Measurements from ENCODE around the gene XPO5.

The XPO5 gene

GRCh38 chr6:43516367-43516696 is 59.5 kb downstream of the XPO5 start:
- no peak overlapping the region for H2AFZ ChIP-seq (ENCODE audit: low read depth, low read length)
- peak overlapping the region; percentile 47 to 91 for H3K4ac ChIP-seq (ENCODE audit: low read depth in 1 of 2, low read length in 2 of 2)
- no peaks in the 10 kb centered on the region for H3K9me3 ChIP-seq (ENCODE audit: control insufficient read depth, low read length)
- H3K9ac ChIP-seq (ENCODE audit: low read length): peak overlapping the region; percentile 100
- H3K4me2 ChIP-seq (ENCODE audit: low read length, poor library complexity, severe bottlenecking): peak overlapping the region; percentile 72
- peak overlapping the region; percentile 69 to 100 for H3K4me3 ChIP-seq (ENCODE audit: insufficient read depth in 1 of 2, low read depth in 1 of 2, low read length in 2 of 2)
- H4K8ac ChIP-seq (ENCODE audit: low read length): no peak overlapping the region
- WGBS: 2% methylated on average over 10 of the region's 10 CpGs
- no peak overlapping the region for H3K23ac ChIP-seq (ENCODE audit: low read length in 2 of 2)
- no peak overlapping the region for H2BK5ac ChIP-seq (ENCODE audit: low read depth, low read length, poor library complexity, severe bottlenecking)
- H2BK12ac ChIP-seq (ENCODE audit: low read length in 2 of 2): no peak overlapping the region
- DNase-seq: no peak
- H3K27me3 ChIP-seq (ENCODE audit: control insufficient read depth in 1 of 2, insufficient read depth in 1 of 2, low read length in 2 of 2): no peaks in the 10 kb centered on the region
- H3K14ac ChIP-seq (ENCODE audit: low read length in 2 of 2): no peak overlapping the region
- H2AK5ac ChIP-seq (ENCODE audit: low read length, severe bottlenecking): peak overlapping the region; percentile 30
- H3K36me3 ChIP-seq (ENCODE audit: control insufficient read depth in 1 of 2, insufficient read depth in 2 of 2, low read depth in 1 of 2, low read length in 2 of 2): peaks cover 52 to 66% of the 10 kb centered on the region in 2 experiments
- H2BK15ac ChIP-seq (ENCODE audit: low read depth, poor library complexity, severe bottlenecking): no peak overlapping the region
- peak overlapping the region; percentile 47 for H4K91ac ChIP-seq (ENCODE audit: low read length)
- H3K79me1 ChIP-seq (replicated peaks; ENCODE audit: low read length, poor library complexity, severe bottlenecking): peaks cover 20% of the 10 kb centered on the region
- H3K27ac ChIP-seq (ENCODE audit: low read length, poor library complexity, severe bottlenecking): peak overlapping the region; percentile 73
- H2BK120ac ChIP-seq (ENCODE audit: low read depth, low read length): peak overlapping the region; percentile 27
- peaks cover 9% of the 10 kb centered on the region for H3K4me1 ChIP-seq (ENCODE audit: control insufficient read depth, insufficient read depth, low read depth, low read length)
- peak overlapping the region; percentile 73 for H3K18ac ChIP-seq (ENCODE audit: low read depth in 1 of 2, low read length in 2 of 2)

DNA sequence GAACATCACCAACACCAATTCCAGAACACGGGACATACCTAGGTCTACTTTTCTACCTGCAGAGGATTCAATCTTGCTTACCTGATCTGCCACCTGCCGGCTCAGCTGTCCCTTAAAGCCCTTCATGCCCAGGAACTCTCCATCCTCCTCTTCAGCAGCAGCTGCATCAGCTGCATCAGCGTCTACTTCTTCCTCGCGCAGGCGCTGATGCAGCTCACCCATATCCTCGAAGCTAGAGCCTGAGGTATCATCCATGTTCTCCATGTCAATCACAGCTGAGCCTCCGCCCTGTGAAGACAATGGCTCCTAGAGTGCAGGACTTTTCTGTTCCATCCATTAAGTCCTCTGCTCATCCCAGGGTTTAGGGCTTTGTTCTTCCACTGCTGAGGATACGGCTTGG is 60.0 kb downstream of the XPO5 start:
- peaks cover 49 to 66% of the 10 kb centered on the region in 2 experiments for H3K36me3 ChIP-seq (ENCODE audit: control insufficient read depth in 1 of 2, insufficient read depth in 2 of 2, low read depth in 1 of 2, low read length in 2 of 2)
- H4K8ac ChIP-seq (ENCODE audit: low read length): peak overlapping the region; percentile 16
- H3K4me1 ChIP-seq (ENCODE audit: control insufficient read depth, insufficient read depth, low read depth, low read length): peaks cover 10% of the 10 kb centered on the region
- H3K4me2 ChIP-seq (ENCODE audit: low read length, poor library complexity, severe bottlenecking): peak overlapping the region; percentile 72
- H2BK5ac ChIP-seq (ENCODE audit: low read depth, low read length, poor library complexity, severe bottlenecking): no peak overlapping the region
- H2BK15ac ChIP-seq (ENCODE audit: low read depth, poor library complexity, severe bottlenecking): no peak overlapping the region
- peak overlapping the region; percentile 36 to 100 for H3K4me3 ChIP-seq (ENCODE audit: insufficient read depth in 1 of 2, low read depth in 1 of 2, low read length in 2 of 2)
- peak overlapping the region in 1 of 2 experiments; percentile 14 for H3K18ac ChIP-seq (ENCODE audit: low read depth in 1 of 2, low read length in 2 of 2)
- H4K91ac ChIP-seq (ENCODE audit: low read length): peak overlapping the region; percentile 40
- peak overlapping the region; percentile 15 to 35 for H3K4ac ChIP-seq (ENCODE audit: low read depth in 1 of 2, low read length in 2 of 2)
- WGBS: 90% methylated on average over 9 of the region's 9 CpGs
- peaks cover 17% of the 10 kb centered on the region for H3K79me1 ChIP-seq (replicated peaks; ENCODE audit: low read length, poor library complexity, severe bottlenecking)
- peak overlapping the region; percentile 100 for H3K9ac ChIP-seq (ENCODE audit: low read length)
- DNase-seq: no peak
- peak overlapping the region; percentile 13 for H3K27ac ChIP-seq (ENCODE audit: low read length, poor library complexity, severe bottlenecking)
- no peak overlapping the region for H2AFZ ChIP-seq (ENCODE audit: low read depth, low read length)
- no peak overlapping the region for H3K23ac ChIP-seq (ENCODE audit: low read length in 2 of 2)
- H2BK12ac ChIP-seq (ENCODE audit: low read length in 2 of 2): peak overlapping the region in 1 of 2 experiments; percentile 35
- no peak overlapping the region for H3K14ac ChIP-seq (ENCODE audit: low read length in 2 of 2)
- H3K9me3 ChIP-seq (ENCODE audit: control insufficient read depth, low read length): no peaks in the 10 kb centered on the region
- peak overlapping the region; percentile 15 for H2AK5ac ChIP-seq (ENCODE audit: low read length, severe bottlenecking)
- H2BK120ac ChIP-seq (ENCODE audit: low read depth, low read length): no peak overlapping the region
- no peaks in the 10 kb centered on the region for H3K27me3 ChIP-seq (ENCODE audit: control insufficient read depth in 1 of 2, insufficient read depth in 1 of 2, low read length in 2 of 2)

GRCh38 chr6:43511824-43512415 is 63.9 kb downstream of the XPO5 start:
- no peak overlapping the region for H3K14ac ChIP-seq (ENCODE audit: low read length in 2 of 2)
- H3K4me2 ChIP-seq (ENCODE audit: low read length, poor library complexity, severe bottlenecking): no peak overlapping the region
- H3K79me1 ChIP-seq (replicated peaks; ENCODE audit: low read length, poor library complexity, severe bottlenecking): peaks cover 11% of the 10 kb centered on the region
- H3K4me3 ChIP-seq (ENCODE audit: insufficient read depth in 1 of 2, low read depth in 1 of 2, low read length in 2 of 2): no peak overlapping the region
- H3K9me3 ChIP-seq (ENCODE audit: control insufficient read depth, low read length): no peaks in the 10 kb centered on the region
- H3K4me1 ChIP-seq (ENCODE audit: control insufficient read depth, insufficient read depth, low read depth, low read length): peaks cover 23% of the 10 kb centered on the region
- 97% methylated on average over 7 of the region's 11 CpGs for WGBS
- H2BK5ac ChIP-seq (ENCODE audit: low read depth, low read length, poor library complexity, severe bottlenecking): no peak overlapping the region
- no peak overlapping the region for H4K8ac ChIP-seq (ENCODE audit: low read length)
- no peak overlapping the region for H2AFZ ChIP-seq (ENCODE audit: low read depth, low read length)
- H3K27ac ChIP-seq (ENCODE audit: low read length, poor library complexity, severe bottlenecking): no peak overlapping the region
- H2AK5ac ChIP-seq (ENCODE audit: low read length, severe bottlenecking): no peak overlapping the region
- no peak for DNase-seq
- H2BK12ac ChIP-seq (ENCODE audit: low read length in 2 of 2): no peak overlapping the region
- no peak overlapping the region for H3K23ac ChIP-seq (ENCODE audit: low read length in 2 of 2)
- no peak overlapping the region for H3K4ac ChIP-seq (ENCODE audit: low read depth in 1 of 2, low read length in 2 of 2)
- no peak overlapping the region for H3K9ac ChIP-seq (ENCODE audit: low read length)
- peaks cover 0 to 19% of the 10 kb centered on the region in 2 experiments for H3K27me3 ChIP-seq (ENCODE audit: control insufficient read depth in 1 of 2, insufficient read depth in 1 of 2, low read length in 2 of 2)
- no peak overlapping the region for H3K18ac ChIP-seq (ENCODE audit: low read depth in 1 of 2, low read length in 2 of 2)
- no peak overlapping the region for H2BK15ac ChIP-seq (ENCODE audit: low read depth, poor library complexity, severe bottlenecking)
- H4K91ac ChIP-seq (ENCODE audit: low read length): no peak overlapping the region
- no peak overlapping the region for H2BK120ac ChIP-seq (ENCODE audit: low read depth, low read length)
- H3K36me3 ChIP-seq (ENCODE audit: control insufficient read depth in 1 of 2, insufficient read depth in 2 of 2, low read depth in 1 of 2, low read length in 2 of 2): peaks cover 43 to 50% of the 10 kb centered on the region in 2 experiments

DNA sequence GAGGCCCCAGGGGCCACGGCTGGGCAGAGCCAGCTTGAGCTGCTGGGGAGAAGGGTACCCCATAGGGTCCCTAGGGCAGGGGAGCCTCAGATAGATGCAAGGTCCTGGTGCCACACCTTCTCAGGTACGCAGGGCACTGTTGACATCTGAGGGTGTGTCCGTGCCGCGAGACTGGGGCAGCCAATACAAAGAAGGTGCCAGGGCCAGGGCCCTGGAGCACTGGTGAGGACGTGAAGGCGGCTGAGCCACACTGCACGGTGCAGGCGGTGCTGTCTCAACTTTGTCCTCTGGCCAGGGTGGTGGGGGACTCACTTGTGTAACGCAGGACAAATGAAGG is 65.0 kb downstream of the XPO5 start:
- Histone ChIP-seq H3K23ac (ENCODE audit: low read length in 2 of 2) (no peak overlapping the region), H2BK12ac (ENCODE audit: low read length in 2 of 2) (peak overlapping the region in 1 of 2 experiments; percentile 17), H3K18ac (ENCODE audit: low read depth in 1 of 2, low read length in 2 of 2) (no peak overlapping the region), H2BK120ac (ENCODE audit: low read depth, low read length) (no peak overlapping the region), H3K4me2 (ENCODE audit: low read length, poor library complexity, severe bottlenecking) (peak overlapping the region; percentile 64), H3K36me3 (ENCODE audit: control insufficient read depth in 1 of 2, insufficient read depth in 2 of 2, low read depth in 1 of 2, low read length in 2 of 2) (peaks cover 46 to 54% of the 10 kb centered on the region in 2 experiments), H3K4me1 (ENCODE audit: control insufficient read depth, insufficient read depth, low read depth, low read length) (peaks cover 23% of the 10 kb centered on the region), H3K4me3 (ENCODE audit: insufficient read depth in 1 of 2, low read depth in 1 of 2, low read length in 2 of 2) (peak overlapping the region; percentile 65 to 76), H3K27me3 (ENCODE audit: control insufficient read depth in 1 of 2, insufficient read depth in 1 of 2, low read length in 2 of 2) (peaks cover 0 to 19% of the 10 kb centered on the region in 2 experiments), H2AK5ac (ENCODE audit: low read length, severe bottlenecking) (no peak overlapping the region), H2AFZ (ENCODE audit: low read depth, low read length) (no peak overlapping the region), H2BK15ac (ENCODE audit: low read depth, poor library complexity, severe bottlenecking) (peak overlapping the region; percentile 64), H3K14ac (ENCODE audit: low read length in 2 of 2) (no peak overlapping the region), H3K27ac (ENCODE audit: low read length, poor library complexity, severe bottlenecking) (no peak overlapping the region), H3K9me3 (ENCODE audit: control insufficient read depth, low read length) (no peaks in the 10 kb centered on the region), H3K4ac (ENCODE audit: low read depth in 1 of 2, low read length in 2 of 2) (peak overlapping the region in 1 of 2 experiments; percentile 24), H3K79me1 (replicated peaks; ENCODE audit: low read length, poor library complexity, severe bottlenecking) (peaks cover 11% of the 10 kb centered on the region), H3K9ac (ENCODE audit: low read length) (peak overlapping the region; percentile 87), H2BK5ac (ENCODE audit: low read depth, low read length, poor library complexity, severe bottlenecking) (no peak overlapping the region), H4K91ac (ENCODE audit: low read length) (no peak overlapping the region), H4K8ac (ENCODE audit: low read length) (peak overlapping the region; percentile 27)
- no peak for DNase-seq
- WGBS: 79% methylated on average over 9 of the region's 10 CpGs

All from mesenchymal stem cell (in vitro differentiated cells and primary cell).